RWPE1 (cell line): Measurements from ENCODE around the gene WWOX.

Experiments
- CTCF ChIA-PET: fragments of 350-600 bp; sonication (Branson Sonifier 250); formaldehyde crosslinking; extraction: SDS; loops from one replicate; lab custom pipeline; 2021; lab: Yijun Ruan, JAX
- POLR2A ChIA-PET: fragments of 400-600 bp; formaldehyde crosslinking; extraction: SDS; loops from one replicate; lab custom pipeline; 2020; ENCODE audit warnings: antibody characterized with exemption; ENCODE audit not compliant: low non-redundant PET; lab: Yijun Ruan, JAX
- DNase-seq: peaks from one replicate; pipeline ENCODE4 v3.0.0; 2012; ENCODE audit warnings: low spot score
- H3K27ac ChIP-seq: fragments of 450-650 bp; 2 replicates; pipeline ENCODE4 v1.5.1; 2017
- TF ChIP-seq, protein P1 (sequence below): fragments of 450-650 bp; conservative IDR thresholded peaks from 2 replicates; pipeline ENCODE4 v1.5.1; 2017; ENCODE audit warnings: low read depth, mild to moderate bottlenecking

The WWOX gene

DNA sequence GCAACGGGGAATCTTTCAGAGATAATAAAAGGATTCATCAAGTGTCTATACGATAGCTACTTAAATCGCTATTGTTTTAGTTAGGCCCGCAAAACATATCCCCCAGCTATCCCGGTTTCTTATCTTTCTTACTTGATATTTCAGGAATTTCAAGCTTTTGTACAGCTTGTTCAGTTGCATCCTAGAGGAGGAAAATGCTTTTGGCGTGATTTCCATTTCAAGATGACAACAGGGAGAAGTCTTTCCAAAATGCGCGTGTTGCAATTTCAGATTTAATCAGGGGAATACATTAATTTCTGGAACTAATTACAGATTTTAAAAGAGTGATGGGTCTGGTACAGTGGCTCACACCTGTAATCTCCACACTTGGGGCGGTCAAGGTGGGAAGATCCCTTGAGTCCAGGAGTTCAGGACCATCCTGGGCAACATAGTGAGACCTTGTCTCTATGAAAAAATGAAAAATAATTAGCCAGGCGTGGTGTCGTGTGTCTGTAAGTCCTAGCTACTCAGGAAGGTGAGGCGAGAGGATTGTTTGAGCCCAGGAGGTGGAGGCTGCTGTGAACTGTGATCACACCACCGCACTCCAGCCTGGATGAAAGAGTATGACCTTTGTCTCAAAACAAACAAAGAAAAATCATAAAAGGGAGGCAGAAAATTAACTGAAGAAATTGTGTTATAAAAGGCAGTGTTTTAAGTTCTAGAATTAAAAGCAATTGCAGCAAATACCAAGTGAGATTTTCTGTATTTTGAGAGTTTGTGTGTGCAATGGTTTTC is 954.9 kb downstream of the WWOX start:
- no peak for DNase-seq
- TF ChIP-seq, protein P1, sequence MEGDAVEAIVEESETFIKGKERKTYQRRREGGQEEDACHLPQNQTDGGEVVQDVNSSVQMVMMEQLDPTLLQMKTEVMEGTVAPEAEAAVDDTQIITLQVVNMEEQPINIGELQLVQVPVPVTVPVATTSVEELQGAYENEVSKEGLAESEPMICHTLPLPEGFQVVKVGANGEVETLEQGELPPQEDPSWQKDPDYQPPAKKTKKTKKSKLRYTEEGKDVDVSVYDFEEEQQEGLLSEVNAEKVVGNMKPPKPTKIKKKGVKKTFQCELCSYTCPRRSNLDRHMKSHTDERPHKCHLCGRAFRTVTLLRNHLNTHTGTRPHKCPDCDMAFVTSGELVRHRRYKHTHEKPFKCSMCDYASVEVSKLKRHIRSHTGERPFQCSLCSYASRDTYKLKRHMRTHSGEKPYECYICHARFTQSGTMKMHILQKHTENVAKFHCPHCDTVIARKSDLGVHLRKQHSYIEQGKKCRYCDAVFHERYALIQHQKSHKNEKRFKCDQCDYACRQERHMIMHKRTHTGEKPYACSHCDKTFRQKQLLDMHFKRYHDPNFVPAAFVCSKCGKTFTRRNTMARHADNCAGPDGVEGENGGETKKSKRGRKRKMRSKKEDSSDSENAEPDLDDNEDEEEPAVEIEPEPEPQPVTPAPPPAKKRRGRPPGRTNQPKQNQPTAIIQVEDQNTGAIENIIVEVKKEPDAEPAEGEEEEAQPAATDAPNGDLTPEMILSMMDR: no peak
- ChIA-PET CTCF (interaction anchor here (1.0 kb wide), 1 partner anchor 284 kb away, joined by 3 read pairs; no protein-coding TSS in a partner anchor), POLR2A (no interaction called here)
- H3K27ac ChIP-seq: no peak overlapping the region

DNA sequence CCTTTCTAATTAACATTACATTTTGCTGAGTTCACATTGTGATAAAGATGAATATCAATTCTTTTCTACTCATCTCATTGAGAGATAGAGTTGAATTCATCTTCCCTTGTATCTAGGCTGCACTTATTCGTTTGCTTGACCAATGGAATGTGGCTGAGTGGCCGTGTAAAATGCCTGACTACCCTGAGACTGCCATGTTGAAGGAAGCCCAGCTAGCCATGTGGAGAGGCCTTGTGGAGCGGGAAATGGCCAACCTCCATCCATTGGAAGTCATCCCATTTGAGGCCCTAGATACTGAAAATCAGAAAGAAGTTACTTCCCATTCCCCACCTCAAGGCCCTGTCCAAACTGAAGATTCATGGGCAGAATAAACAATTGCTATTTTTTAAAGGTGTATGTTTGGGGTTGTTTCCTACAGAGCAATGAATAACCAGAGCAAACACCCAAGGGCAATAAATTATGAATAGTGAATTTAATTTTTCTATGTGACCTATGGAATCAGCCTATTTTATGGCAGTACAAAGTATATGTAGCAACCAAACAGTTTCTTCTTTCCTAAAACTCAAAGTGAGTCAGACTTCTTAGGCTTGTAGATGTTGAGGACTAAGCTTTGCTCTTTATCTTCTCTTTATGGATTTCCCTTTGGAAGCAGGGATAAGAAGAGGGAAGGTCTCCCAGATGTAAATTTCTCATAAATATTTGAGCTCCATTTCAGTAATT is 956.0 kb downstream of the WWOX start:
- POLR2A ChIA-PET: no interaction called here
- CTCF ChIA-PET: interaction anchor here (0.6 to 1.0 kb wide), 2 partner anchors 89 to 285 kb away, joined by 3 to 4 read pairs; no protein-coding TSS in a partner anchor
- DNase-seq: no peak
- no peak overlapping the region for H3K27ac ChIP-seq
- TF ChIP-seq, protein P1: no peak

DNA sequence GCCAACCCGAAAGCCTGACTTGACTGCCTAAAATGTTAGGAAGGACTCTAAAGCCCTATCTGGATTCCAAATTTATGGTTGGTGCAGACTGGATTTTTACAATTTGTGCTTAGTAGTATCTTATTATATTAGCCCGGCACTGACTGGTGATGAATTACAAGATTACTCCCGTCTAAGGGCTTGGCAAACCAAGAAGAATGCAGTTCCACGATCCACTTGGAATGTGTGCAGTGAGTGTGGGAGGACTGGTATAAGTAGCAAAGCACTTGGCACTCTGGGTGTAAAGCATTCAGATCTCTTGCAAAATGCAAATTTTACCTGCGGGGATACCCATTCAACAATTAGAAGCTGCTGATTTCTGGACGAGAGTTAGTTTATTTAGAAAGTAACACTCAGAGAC is 961.7 kb downstream of the WWOX start:
- CTCF ChIA-PET: interaction anchor here (0.5 to 0.6 kb wide), 3 partner anchors 63 to 1330 kb away, joined by 3 to 7 read pairs (median 4); no protein-coding TSS in a partner anchor
- H3K27ac ChIP-seq: no peak overlapping the region
- TF ChIP-seq, protein P1: no peak
- DNase-seq: no peak
- POLR2A ChIA-PET: no interaction called here

DNA sequence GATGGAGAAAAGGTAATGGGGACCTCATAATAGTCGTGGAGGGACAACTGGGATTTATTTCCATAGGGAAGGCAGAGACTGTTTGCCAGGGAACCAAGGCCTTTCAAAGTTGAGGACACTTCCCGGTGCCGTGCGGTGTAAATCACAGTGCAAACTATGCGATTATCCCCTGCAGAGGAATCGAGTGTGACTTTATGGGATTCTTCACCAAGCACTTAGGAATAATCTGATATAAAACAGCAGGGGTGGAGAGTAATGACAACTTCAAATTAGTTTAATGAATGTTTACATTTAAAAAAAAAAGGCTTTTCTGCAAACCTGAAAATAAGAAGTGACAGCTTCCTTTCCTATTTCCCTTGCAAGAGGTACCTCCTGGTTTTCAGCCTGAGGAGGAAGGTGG is 962.9 kb downstream of the WWOX start:
- H3K27ac ChIP-seq: no peak overlapping the region
- ChIA-PET POLR2A (no interaction called here), CTCF (no interaction called here)
- TF ChIP-seq, protein P1: no peak
- DNase-seq: no peak

DNA sequence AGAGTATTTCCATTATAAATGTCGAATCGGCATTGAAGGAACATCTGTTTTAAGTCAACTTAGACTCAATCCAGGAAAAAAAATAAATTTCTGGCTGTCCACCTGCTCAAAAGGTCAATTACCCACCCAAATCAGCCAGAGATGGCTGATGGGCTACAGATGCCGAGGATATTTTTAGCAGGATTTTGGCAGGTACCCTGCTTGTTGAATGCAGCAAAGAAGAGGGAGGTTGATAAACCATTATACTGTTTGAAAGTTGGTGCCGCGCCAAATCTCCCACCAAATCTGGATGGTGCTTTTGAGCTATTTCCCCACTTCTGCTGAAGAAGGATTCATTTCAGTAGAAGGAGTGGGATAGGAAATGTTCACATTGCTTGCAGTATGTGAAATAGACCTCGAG is 963.4 kb downstream of the WWOX start:
- no peak overlapping the region for H3K27ac ChIP-seq
- no peak for DNase-seq
- TF ChIP-seq, protein P1: no peak
- POLR2A ChIA-PET: no interaction called here
- CTCF ChIA-PET: no interaction called here

DNA sequence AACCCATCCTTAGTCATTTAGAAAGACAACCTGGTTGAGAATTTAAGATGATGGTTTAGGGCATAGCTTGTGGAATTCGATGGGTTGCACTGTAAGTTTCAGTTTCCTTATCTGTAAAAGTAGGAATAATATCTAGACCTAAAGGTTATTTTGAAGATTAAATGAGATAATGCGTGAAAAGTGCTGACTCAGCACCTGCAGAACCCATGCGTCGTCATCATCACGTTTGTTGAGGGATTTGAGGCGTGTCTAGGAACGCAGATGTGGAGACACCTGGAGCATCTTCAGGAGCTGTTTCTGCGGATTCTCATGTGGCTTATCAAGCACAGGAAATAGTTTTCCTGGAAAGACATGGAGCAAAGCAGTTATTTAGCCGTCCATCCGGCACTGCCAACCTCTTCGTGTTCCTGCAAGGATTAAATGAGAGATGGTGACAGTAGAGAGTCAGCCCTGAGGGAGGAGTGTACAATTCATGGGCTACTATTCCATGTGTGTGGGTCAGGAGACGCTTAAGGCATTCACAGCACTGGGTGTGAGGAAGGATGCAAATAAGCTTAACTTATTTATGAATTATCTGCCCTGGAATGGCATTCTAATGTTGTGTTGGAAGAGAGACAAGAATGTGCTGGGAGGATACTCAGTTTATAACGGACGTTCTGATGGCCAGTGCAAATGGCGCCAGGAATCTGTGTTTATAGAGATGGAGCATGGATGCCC is 965.0 kb downstream of the WWOX start:
- CTCF ChIA-PET: interaction anchor here (0.6 kb wide), 1 partner anchor 186 kb away, joined by 5 read pairs; no protein-coding TSS in a partner anchor
- POLR2A ChIA-PET: no interaction called here
- DNase-seq: no peak

More for the DNA sequence above, 965.0 kb downstream of the WWOX start:
- TF ChIP-seq, protein P1: no peak
- H3K27ac ChIP-seq: no peak overlapping the region
